ENCODE measurements around the gene RPS6KL1. TPM values are rescaled to one million over a fixed set of nuclear protein-coding genes. Genes with fewer than 3 reads are reported as not detected.

RPS6KL1 gene
- total and polyA plus RNA-seq, 4 donors, result 1.1 to 5.9 (median 3.8) TPM

DNA sequence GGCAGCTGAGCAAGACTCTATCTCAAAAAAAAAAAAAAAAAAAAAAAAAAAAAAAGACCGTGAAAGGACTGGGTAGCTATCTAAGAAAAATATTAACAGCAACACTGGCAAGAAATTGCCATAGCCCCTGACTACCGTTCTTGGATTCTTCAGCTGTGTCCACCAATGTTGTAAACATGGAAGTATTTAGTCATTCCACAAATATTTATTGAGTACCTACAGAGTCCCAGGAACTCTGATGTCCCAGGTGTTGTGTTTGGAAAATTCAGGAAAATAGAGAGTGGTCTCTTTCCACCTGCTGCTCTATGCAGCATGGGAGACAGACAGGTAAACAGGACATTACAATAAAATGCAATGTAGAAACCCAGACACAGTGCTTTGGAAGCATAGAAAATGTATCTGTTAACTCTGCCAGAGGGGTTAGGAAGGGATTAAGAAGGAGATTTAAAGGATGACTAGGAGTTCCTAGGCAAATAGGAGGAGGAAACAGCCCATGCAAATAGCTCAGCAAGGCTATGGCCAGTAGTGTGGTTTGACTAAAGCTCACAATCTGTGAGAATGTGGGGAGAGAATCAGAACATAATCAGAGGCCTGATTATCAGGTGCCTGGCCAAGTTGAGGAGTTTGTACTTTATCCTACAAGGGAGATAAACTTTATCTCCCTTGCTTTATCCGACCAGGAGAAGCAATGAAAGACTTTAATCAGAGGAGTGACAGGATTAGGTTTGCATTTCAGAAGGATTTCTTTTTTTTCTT is 43.5 kb downstream of the RPS6KL1 start:
- TF ChIP-seq HNF4G (IDR thresholded peaks at IDR 0.05) (no peak), YY1 (IDR thresholded peaks at IDR 0.05) (no peak), RXRA (IDR thresholded peaks at IDR 0.05) (no peak), FOXA1 (IDR thresholded peaks at IDR 0.05) (no peak), NR2F2 (IDR thresholded peaks at IDR 0.05) (no peak), SP1 (IDR thresholded peaks at IDR 0.05) (no peak), HNF4A (conservative IDR thresholded peaks at IDR 0.05) (no peak), RAD21 (IDR thresholded peaks at IDR 0.05) (no peak)
- TF ChIP-seq, protein P1, sequence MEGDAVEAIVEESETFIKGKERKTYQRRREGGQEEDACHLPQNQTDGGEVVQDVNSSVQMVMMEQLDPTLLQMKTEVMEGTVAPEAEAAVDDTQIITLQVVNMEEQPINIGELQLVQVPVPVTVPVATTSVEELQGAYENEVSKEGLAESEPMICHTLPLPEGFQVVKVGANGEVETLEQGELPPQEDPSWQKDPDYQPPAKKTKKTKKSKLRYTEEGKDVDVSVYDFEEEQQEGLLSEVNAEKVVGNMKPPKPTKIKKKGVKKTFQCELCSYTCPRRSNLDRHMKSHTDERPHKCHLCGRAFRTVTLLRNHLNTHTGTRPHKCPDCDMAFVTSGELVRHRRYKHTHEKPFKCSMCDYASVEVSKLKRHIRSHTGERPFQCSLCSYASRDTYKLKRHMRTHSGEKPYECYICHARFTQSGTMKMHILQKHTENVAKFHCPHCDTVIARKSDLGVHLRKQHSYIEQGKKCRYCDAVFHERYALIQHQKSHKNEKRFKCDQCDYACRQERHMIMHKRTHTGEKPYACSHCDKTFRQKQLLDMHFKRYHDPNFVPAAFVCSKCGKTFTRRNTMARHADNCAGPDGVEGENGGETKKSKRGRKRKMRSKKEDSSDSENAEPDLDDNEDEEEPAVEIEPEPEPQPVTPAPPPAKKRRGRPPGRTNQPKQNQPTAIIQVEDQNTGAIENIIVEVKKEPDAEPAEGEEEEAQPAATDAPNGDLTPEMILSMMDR (IDR thresholded peaks at IDR 0.05; ENCODE audit: low read depth, low read length, missing input control), result no peak
- TF ChIP-seq, protein P2, sequence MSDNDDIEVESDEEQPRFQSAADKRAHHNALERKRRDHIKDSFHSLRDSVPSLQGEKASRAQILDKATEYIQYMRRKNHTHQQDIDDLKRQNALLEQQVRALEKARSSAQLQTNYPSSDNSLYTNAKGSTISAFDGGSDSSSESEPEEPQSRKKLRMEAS (IDR thresholded peaks at IDR 0.05), result no peak
- TF ChIP-seq, protein P3, sequence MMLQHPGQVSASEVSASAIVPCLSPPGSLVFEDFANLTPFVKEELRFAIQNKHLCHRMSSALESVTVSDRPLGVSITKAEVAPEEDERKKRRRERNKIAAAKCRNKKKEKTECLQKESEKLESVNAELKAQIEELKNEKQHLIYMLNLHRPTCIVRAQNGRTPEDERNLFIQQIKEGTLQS (IDR thresholded peaks at IDR 0.05), result no peak
- TF ChIP-seq, protein P4, sequence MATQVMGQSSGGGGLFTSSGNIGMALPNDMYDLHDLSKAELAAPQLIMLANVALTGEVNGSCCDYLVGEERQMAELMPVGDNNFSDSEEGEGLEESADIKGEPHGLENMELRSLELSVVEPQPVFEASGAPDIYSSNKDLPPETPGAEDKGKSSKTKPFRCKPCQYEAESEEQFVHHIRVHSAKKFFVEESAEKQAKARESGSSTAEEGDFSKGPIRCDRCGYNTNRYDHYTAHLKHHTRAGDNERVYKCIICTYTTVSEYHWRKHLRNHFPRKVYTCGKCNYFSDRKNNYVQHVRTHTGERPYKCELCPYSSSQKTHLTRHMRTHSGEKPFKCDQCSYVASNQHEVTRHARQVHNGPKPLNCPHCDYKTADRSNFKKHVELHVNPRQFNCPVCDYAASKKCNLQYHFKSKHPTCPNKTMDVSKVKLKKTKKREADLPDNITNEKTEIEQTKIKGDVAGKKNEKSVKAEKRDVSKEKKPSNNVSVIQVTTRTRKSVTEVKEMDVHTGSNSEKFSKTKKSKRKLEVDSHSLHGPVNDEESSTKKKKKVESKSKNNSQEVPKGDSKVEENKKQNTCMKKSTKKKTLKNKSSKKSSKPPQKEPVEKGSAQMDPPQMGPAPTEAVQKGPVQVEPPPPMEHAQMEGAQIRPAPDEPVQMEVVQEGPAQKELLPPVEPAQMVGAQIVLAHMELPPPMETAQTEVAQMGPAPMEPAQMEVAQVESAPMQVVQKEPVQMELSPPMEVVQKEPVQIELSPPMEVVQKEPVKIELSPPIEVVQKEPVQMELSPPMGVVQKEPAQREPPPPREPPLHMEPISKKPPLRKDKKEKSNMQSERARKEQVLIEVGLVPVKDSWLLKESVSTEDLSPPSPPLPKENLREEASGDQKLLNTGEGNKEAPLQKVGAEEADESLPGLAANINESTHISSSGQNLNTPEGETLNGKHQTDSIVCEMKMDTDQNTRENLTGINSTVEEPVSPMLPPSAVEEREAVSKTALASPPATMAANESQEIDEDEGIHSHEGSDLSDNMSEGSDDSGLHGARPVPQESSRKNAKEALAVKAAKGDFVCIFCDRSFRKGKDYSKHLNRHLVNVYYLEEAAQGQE (IDR thresholded peaks at IDR 0.05), result no peak
- TF ChIP-seq, protein P5, sequence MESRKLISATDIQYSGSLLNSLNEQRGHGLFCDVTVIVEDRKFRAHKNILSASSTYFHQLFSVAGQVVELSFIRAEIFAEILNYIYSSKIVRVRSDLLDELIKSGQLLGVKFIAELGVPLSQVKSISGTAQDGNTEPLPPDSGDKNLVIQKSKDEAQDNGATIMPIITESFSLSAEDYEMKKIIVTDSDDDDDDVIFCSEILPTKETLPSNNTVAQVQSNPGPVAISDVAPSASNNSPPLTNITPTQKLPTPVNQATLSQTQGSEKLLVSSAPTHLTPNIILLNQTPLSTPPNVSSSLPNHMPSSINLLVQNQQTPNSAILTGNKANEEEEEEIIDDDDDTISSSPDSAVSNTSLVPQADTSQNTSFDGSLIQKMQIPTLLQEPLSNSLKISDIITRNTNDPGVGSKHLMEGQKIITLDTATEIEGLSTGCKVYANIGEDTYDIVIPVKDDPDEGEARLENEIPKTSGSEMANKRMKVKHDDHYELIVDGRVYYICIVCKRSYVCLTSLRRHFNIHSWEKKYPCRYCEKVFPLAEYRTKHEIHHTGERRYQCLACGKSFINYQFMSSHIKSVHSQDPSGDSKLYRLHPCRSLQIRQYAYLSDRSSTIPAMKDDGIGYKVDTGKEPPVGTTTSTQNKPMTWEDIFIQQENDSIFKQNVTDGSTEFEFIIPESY (IDR thresholded peaks at IDR 0.05), result no peak
- WGBS, result 39% methylated on average over 3 of the region's 3 CpGs
- Histone ChIP-seq H3K36me3 (ENCODE audit: control insufficient read depth in 4 of 4, insufficient read depth in 3 of 4, low read depth in 1 of 4, low read length in 3 of 4) (no peaks in the 10 kb centered on the region), H3K4me3 (ENCODE audit: low read depth in 1 of 3, low read length in 3 of 3) (no peak overlapping the region), H3K9me3 (ENCODE audit: control insufficient read depth in 4 of 4, low read length in 3 of 4) (no peaks in the 10 kb centered on the region), H3K9ac (ENCODE audit: low read depth in 1 of 2, low read length in 2 of 2) (no peak overlapping the region), H3K4me1 (ENCODE audit: control insufficient read depth in 4 of 4, insufficient read depth in 4 of 4, low read length in 3 of 4) (peaks cover 12 to 28% (median 19%) of the 10 kb centered on the region in 4 donors), H3K27ac (ENCODE audit: low read depth in 1 of 2, low read length in 2 of 2) (no peak overlapping the region), H3K27me3 (ENCODE audit: control insufficient read depth in 4 of 4, insufficient read depth in 4 of 4, low read length in 3 of 4) (no peaks in the 10 kb centered on the region)
- DNase-seq (ENCODE audit: low spot score), result no peak
